GM18498 (cell line): Measurements from ENCODE around the gene SLC15A4.
"Not testable (repeated sequence)": the region's sequence is repeated elsewhere in the genome, so short reads cannot be mapped to it uniquely, and the experiment has no call there.

Source experiments
- ATAC-seq: cut with Tn5 transposase; IDR thresholded peaks from one replicate; pipeline ENCODE4 v1.9.1; 2021; ENCODE audit warnings: mild to moderate bottlenecking, moderate library complexity; ENCODE audit not compliant: unreplicated experiment

The SLC15A4 gene

DNA sequence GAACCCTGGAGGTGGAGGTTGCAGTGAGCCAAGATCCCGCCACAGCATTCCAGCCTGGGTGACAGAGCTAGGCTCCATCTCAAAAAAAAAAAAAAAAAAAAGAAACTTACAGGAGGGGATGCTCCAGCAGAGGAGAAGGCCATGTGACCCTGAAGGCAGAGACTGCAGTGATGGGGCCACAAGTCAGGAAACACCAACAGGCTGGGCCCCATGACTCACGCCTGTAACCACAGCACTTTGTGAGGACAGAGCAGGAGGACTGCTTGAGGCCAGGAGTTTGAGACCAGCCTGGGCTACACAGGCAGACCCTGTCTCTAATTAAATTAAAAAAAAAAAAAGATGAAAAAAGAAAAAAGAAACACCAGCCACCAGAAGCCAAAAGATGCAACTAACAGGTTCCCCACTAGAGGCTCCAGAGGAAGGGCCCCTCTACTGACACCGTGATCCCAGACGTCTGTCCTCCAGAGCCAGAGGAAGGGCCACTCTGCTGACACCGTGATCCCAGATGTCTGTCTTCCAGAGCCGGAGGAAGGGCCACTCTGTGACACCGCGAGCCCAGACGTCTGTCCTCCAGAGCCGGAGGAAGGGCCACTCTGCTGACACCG is 20.4 kb upstream of the SLC15A4 start:
- ATAC-seq, result no peak

DNA sequence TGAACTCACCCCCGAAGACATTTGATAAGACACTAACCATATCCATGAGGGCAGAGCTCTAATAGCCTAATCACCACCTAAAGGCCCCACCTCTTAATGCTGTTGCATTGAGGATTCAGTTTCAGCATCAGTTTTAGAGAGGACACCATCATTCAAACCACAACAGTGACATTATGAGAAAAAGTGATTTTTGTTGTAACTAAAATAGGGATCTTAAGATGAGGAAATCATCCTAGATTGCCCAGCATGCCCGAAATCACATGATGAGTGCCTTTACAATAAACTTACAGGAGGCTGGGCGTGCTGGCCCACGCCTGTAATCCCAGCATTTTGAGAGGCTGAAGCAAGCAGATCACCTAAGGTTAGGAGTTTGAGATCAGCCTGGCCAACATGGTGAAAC is 19.8 kb upstream of the SLC15A4 start:
- ATAC-seq, result no peak

DNA sequence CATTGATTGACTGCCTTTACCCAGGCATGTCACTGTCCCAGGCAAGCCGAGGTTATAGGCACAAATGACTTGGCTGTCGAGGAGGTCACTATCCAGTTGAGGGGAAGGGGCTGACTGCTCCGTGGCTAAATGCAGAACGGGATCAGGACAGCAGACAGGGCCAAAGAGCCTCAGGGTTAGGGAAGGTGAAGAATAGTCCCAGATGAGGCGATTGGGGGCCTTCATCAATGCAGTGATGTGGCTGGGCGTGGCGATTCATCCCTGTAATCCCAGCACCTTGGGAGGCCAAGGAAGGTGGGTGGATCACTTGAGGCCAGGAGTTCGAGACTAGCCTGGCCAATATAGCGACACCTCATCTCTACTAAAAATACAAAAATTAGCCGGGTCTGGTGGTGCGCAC is 18.8 kb upstream of the SLC15A4 start:
- no peak for ATAC-seq

DNA sequence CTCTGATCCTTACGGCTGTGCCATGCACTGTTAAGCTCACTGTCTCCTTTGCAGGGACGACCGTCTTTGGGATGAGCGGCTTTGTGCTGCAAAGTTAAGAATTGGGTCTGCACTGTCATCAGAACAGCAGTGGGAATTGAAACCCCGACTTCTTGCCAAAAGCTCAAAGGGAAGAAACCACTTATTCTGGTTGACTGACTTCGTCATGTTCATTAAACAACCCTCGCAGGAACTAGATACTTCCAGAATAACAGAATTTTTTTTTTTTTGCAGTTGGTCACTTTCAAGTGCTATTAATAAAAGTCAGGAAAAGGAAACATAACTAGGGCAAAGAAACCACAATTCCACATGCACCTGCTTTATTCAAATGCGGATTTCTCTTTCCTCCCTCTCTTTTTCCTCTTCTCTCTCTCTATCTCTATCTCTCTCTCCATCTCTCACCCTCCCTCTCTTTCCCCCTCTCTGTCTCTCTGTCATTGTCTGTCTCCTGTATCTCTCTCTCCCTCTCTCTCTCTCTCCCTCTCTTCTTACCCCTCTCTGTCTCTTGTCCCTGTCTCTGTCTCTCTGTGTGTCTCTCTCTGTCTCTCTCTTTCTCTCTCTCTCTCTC is 17.2 kb upstream of the SLC15A4 start:
- ATAC-seq, result peak; percentile 83

DNA sequence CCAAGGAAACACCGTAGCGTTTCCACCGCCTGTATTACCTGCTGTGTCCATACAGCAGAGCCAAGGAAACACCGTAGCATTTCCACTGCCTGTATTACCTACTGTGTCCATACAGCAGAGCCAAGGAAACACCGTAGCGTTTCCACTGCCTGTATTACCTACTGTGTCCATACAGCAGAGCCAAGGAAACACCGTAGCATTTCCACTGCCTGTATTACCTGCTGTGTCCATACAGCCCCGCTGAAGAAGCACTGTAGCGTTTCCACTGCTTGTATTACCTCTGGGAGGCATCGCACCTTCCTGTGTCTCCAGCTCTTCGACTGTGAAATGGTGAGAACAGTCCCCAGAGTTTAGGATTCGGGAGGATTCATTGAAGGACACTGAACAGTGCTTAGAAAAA is 16.1 kb upstream of the SLC15A4 start:
- not testable (repeated sequence) for ATAC-seq

DNA sequence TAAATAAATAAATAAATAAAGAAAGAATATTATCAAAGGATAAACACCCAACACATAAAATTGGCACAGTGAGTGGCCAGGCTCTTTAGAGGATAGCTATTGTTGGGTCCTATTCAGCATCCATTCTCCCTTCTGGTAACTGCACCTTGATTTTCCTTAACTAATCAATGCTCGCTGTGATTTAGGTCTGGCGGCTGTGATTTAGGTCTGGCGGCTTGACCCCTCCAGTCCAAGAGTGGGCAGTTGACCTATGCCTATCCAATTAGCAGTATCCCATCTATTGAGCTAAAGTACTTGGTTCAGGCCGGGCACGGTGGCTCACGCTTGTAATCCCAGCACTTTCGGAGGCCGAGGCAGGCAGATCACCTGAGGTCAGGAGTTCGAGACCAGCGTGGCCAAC is 9.7 kb upstream of the SLC15A4 start:
- no peak for ATAC-seq

DNA sequence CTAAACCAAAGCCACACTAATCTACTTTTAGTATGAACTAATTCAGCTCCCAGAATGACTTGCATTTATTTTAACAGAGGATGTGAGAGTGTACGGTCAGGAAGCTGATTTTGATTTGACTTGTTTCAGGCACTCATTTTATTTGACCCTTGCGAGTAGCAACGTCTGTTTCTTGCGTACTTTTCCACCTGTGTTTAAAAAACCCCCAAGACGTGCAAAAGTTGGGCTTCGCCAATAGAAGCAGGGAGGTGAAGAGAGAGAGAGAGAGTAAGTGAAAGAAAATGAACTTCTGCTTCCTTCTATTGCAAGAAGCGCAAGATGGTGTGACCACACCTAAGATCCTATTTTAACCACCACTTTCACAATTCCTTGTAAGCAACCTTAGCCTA is 6.7 kb upstream of the SLC15A4 start:
- ATAC-seq, result peak; percentile 45

DNA sequence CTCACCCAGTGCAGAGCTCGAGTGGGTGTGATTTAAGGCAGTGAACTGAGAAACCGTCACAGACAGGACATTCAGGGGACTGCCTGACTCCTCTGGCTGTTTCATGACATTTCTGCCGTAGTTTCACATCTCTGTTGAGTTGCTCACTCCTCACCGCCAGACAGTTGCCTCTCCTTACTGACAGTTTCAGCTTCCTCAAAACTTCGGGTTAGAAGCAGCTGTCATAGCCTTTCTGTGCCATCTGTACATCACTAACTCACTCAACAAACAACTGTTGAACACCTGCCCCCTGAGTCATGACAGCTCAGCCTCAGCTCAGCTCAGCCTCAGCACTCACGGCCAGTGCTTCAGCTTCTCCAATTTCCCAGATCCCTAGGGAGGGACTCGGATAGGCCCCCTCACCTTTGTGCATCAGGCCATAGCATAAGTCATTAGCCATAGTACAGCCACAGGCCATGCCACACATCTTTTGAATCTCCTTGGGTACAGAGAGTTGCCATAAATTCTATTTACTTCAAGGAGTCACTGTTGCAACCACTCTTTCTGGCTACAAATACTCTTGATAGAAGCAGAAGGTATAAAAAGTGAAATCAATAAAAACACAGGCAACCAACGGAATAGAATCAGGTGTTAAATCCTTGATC is 6.2 kb upstream of the SLC15A4 start:
- ATAC-seq, result peak; percentile 93

DNA sequence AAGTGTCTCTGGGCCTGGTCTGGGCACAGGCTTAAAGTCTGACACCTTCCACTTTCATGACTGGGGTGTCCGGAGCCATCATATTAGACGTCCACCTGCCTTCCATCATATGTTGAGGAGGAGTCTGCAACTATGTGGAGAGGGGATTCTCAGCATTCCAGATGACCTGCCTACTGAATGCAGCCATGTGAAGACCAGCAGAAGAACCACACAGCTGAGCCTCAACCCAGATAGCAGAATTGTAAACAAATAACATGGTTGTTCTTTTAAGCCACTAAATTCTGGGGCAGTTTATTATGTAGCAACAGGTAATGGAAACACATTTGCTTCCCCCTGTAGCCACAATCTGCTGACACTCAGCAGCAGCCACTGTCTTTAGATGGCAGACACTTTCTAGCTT is 4.0 kb upstream of the SLC15A4 start:
- no peak for ATAC-seq

DNA sequence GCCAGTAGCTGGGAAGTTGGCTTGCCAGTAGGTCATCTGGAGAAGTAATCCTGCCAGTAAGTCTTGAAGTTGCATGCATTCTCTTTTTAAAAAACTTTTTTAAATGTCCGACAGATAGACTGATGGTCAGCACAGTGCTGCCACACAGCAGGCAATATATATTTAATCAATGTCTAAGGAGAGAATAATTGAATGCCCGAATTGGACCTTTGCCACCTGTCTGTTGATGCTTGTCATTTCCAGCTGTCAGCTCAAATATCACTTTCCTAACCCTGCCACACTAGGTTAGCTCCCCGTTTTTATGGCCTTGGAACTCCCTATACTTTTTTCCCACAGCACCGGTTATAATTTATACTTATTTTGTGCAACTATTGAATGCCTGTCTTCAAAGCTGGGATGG is 2.1 kb upstream of the SLC15A4 start:
- ATAC-seq, result no peak

DNA sequence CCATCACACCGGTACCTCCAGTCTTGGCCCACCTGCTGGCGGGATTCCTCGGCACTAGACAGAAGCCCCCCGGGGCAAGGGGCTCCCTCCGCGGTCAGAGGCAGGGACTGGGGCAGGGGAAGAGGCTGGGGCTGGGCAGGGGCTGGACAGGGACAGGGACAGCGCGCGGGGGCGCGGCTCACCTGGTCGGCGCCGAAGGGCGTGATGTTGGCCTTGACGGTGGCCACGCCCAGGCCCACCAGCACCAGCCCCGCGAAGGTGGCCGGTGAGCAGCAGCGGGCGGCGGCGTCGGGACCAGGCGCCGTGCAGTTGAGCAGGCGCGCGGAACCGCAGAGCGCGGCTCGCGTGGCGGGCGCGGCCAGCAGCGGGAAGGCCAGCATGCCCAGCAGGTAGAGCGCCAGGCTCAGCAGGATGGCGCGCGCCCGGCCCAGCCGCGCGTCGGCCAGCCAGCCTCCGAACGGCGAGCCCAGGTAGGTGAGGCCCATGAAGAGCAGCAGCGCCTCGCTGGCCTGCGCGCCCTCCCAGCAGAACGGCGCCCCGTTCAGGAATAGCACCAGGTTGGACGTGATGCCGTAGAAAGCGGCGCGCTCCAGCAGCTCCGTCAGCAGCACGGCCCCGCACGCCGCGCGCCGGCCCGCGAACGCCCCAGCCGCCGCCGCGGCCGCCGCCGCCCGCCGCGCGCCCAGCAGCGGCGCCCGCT is 392 bp downstream of the SLC15A4 start:
- peak; percentile 25 for ATAC-seq

DNA sequence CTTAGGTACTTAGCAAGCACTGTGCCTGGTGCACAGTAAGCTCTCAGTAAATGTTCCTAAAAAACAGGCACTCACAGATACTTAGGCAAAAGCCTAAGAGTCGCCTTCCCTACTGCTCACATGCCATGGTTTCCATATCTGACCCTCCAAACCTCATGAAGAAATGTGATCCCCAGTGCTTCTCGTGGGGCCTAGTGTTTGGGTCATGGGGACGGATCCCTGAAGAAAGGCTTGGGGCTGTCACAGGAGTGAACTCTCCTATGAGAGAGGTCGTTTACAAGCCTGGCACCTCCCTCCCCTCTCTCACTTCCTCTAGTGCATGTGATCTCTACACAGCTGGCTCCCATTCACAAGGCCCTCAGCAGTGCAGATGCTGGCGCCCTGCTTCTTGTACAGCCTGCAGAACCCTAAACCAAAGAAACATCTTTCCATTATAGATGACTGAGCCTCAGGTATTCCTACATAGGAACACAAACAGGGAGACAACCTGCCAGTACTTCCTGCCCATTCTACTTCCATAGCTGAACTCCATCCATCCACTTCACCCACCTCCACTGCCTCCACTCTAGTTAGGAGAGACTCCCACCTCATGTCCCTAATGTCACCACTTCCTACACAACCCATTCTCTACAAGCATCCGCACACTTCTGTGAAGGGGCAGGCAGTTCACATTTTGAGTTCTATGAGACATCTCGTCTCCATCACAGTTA is 2.9 kb downstream of the SLC15A4 start:
- peak; percentile 59 for ATAC-seq

DNA sequence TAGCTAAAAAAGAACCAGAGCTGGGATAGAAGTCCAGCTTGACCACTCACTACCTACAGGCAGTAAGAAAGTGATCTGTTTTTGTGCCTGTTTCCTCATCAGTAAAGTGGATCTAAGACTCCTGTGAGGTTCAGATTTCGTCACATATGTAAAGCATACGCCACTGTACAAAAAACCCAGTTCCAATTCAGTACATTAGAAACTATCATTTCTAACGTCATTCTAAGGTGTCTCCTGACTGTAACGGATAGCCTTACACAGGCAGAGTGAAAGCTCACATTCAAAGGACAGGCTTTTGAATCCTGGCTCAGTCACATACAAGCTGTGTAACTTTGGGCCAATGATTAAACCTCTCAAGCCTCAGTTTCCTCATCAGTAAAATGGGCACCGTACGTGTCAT is 3.5 kb downstream of the SLC15A4 start:
- no peak for ATAC-seq

DNA sequence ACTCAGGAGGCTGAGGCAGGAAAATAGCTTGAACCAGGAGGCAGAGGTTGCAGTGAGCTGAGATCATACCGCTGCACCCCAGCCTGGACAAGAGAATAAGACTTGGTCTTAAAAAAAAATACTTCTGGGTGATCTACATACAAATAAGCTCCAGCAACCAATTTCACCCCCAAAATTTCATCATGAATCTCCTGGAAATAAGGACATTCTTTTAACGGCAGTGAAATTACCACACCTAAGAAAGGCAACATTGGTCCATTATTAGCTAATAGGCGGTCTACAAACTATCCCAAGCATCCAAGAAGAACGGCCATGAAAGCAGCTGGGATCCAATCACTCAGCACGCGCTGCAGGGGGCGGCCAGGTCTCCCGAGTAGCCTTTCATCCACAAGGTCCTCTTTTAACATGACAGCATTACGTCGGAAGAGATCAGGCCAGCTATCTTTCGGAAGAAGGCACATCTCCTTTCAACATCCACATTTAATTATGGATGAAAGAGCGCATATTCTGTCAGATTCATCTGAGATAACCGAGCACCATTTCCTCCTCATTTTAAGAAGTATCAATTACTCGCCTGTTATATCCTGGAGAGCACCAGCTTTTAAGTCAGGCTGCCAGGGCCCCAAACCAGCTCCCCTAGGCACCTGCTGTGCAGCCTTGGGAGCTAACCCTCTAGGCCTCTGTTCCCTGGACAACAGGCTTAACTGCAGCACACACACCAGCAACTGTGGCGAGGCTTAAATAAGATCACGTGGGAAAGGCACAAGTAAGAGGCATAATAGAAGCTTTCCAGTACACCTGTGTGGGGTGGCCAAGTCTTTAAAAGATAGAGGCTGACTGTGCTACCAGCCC is 4.2 kb downstream of the SLC15A4 start:
- no peak for ATAC-seq

DNA sequence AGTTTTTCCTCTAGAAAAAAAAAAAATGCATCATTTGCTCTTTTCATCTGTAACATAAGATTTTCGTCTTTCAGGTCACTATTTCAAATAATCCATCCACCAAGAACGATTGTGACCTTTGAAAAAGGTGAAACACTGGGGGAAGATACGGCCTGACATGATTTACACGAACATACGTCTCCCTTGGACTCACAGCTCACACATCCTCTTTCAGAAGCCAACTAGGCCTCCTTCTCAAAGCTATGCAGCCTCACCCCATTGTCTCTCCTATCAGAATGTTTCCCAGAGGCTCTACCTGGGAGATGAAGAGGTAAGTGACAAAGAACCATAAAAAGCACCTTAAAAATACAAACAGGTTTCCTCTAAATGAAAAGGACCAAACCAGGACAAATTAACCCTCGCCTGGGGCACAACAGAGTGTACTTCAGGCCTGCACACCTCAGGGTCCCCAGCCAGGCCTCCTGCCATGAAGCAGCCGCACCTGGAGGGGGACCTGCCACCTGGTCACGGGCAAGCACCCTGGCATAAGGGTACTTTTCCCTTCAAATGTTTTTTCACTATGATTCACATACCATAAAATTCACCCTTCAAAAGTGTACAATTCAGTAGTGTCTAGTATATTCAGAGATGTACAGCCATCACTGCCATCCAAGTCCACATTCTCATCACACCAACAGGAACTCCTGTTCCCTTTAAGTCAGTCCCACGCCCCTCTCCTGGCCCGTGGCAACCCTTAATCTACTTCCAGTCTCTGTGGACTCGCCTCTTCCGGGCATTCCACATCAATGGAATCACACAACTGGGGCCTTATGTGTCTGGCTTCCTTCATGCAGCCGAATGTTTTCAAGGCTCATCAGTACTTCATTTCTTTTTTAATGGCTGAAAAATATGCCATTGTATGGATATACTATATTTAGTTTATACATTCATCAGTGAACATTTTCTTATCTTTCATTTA is 5.4 kb downstream of the SLC15A4 start:
- ATAC-seq, result peak; percentile 42

DNA sequence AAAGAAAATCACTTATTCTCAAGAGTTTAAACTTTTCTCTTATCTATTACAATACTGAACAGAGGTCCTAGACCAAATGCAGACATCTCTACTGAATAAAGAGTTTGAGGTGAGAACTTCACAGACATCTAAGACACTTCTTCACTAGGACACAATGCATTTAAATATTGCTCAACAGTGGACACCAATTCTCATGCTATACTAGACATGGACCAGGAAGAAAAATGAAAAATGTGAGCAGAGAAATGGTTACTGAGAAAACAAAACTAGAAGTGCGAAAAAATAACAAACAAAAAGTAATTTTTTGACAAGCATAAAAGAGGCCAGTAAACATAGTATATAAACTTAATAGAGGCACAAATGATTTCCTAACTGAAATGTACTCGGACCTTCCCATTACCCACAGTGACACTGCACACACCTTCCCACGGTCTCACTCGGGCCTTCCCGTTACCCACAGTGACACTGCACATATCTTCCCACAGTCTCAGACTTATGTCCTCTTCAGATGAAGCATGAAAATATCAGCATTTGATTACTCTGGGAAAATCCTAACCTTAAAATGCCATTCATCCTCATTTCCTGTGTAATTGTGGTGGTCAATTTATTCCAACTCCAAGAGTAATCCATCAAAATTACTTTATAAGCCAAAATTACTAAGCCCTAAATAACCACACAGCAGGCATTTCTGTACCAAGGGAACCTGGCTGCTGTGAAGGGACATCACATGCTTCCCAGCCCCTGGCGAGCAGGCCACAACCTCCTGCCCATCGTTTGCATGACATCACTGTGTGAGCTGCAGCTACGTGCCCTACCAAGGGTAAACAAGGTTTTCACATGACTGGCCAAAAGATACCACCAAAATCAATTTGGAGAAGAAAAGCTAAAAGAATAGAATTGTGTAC is 6.4 kb downstream of the SLC15A4 start:
- peak; percentile 48 for ATAC-seq

DNA sequence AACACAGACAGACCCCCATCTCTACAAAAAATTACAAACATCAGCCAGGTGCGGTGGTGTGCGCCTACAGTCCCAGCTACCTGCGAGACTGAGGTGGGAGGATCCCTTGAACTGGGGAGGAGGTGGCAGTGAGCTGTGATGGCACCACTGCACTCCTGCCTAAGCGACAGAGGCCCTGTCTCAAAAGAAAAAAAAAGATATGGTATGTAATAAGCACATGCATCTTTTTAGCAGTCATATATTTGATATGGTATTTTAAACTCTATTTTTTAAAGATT is 7.2 kb downstream of the SLC15A4 start:
- ATAC-seq, result no peak

DNA sequence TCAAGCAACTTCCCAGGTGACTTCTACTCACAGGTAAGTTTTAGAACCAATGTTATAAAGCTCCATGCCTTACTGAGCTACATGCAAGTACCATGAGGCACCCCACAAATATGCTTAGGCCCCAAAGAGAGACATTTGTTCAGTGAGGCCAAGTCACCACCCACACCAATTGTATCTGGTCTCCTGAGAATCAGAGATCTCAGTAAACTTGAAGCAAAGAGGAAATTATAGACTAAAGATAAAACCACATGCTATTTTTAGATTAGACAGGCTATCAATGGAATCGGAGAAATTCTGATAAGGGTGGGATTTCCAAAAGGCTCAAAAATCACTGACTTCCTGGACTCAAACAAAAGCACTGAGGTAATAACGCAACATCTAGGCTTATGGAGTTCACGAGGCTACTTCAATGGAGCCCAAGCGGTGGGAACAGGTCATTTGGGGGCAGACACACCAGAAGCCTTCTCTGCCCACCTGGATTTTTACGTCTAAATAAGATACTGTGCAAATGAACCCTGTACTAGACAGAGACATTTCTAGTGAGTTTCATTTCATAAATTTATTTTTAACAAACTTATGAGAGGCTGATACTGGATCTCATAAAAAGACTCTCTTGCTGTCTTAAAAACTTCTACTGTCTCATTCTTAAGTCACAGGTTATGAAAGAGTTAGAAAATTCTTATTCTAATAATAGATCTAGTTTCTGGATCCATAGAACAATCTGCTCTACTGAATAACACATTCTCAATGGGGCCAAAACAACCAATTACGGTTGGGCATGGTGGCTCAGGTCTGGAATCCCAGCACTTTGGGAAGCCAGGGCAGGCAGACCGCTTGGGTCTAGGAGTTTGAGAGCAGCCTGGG is 7.7 kb downstream of the SLC15A4 start:
- ATAC-seq, result no peak
